Measurements from ENCODE around the gene RAB44. TPM values are rescaled to one million over a fixed set of nuclear protein-coding genes. Genes with fewer than 3 reads are reported as not detected.

Gene RAB44
- total RNA-seq, 1 experiment from 2014 or later: 0.11 TPM

DNA sequence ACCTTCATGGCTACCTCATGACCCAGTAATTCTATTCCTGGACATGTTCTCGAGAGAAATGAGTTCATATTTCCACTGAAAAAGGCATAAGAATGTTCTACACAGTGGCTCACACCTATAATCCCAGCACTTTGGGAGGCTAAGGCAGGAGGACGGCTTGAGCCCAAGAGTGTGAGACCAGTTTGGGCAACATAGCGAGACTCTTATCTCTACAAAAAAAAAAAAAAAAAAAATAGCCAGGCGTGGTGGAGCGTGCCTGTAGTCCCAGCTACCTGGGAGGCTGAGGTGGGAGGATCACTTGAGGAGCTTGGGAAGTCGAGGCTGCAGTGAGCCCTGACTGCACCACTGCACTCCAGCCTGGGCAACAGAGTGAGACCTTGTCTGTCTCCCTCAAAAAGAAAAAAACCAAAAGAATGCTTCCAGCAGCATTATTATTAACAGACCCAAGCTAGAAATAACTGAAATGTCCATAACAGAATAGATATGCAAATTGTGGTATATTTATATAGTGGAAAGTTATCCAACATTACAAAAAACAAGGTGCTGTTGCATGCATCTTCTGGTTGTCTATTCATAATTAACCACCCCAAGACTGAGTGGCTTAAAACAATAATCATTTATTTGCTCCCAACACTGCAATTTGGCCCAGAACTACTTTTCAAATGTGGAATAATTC lies 9.4 kb upstream of the RAB44 start:
- Mint-ChIP-seq H3K27ac (no peak overlapping the region), H3K4me1 (peaks cover 6% of the 10 kb centered on the region; the same call in 1 of the 2 replicates), H3K36me3 (peaks cover 37% of the 10 kb centered on the region), H3K9me3 (peaks cover 7% of the 10 kb centered on the region; the same call in 1 of the 2 replicates), H3K4me3 (no peak overlapping the region), H3K27me3 (ENCODE audit: low read depth) (no peaks in the 10 kb centered on the region)
- ChIA-PET POLR2A (no interaction called here), CTCF (interaction anchor here (1.0 kb wide), 1 partner anchor 331 kb away, joined by 4 read pairs; no protein-coding TSS in a partner anchor)
- no peak for TF ChIP-seq RELA (CRISPR knock-in tag; IDR thresholded peaks at IDR 0.05; ENCODE audit: borderline replicate concordance)
- TF ChIP-seq ZNF416 (CRISPR knock-in tag; IDR thresholded peaks at IDR 0.05): no peak
- TF ChIP-seq, protein P1, sequence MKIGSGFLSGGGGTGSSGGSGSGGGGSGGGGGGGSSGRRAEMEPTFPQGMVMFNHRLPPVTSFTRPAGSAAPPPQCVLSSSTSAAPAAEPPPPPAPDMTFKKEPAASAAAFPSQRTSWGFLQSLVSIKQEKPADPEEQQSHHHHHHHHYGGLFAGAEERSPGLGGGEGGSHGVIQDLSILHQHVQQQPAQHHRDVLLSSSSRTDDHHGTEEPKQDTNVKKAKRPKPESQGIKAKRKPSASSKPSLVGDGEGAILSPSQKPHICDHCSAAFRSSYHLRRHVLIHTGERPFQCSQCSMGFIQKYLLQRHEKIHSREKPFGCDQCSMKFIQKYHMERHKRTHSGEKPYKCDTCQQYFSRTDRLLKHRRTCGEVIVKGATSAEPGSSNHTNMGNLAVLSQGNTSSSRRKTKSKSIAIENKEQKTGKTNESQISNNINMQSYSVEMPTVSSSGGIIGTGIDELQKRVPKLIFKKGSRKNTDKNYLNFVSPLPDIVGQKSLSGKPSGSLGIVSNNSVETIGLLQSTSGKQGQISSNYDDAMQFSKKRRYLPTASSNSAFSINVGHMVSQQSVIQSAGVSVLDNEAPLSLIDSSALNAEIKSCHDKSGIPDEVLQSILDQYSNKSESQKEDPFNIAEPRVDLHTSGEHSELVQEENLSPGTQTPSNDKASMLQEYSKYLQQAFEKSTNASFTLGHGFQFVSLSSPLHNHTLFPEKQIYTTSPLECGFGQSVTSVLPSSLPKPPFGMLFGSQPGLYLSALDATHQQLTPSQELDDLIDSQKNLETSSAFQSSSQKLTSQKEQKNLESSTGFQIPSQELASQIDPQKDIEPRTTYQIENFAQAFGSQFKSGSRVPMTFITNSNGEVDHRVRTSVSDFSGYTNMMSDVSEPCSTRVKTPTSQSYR (CRISPR knock-in tag; IDR thresholded peaks at IDR 0.05): no peak
- TF ChIP-seq NR3C1 (CRISPR knock-in tag; conservative IDR thresholded peaks at IDR 0.05; ENCODE audit: low read depth): no peak
- no peak for TF ChIP-seq STAT6 (CRISPR knock-in tag; conservative IDR thresholded peaks at IDR 0.05; ENCODE audit: low read depth)
- TF ChIP-seq, protein P2, sequence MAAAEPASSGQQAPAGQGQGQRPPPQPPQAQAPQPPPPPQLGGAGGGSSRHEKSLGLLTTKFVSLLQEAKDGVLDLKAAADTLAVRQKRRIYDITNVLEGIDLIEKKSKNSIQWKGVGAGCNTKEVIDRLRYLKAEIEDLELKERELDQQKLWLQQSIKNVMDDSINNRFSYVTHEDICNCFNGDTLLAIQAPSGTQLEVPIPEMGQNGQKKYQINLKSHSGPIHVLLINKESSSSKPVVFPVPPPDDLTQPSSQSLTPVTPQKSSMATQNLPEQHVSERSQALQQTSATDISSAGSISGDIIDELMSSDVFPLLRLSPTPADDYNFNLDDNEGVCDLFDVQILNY (CRISPR knock-in tag; IDR thresholded peaks at IDR 0.05): no peak
- no peak for TF ChIP-seq TEAD4 (CRISPR knock-in tag; IDR thresholded peaks at IDR 0.05)
- TF ChIP-seq FOXK1 (CRISPR knock-in tag; IDR thresholded peaks at IDR 0.05): no peak
- no peak for TF ChIP-seq ZBTB43 (CRISPR knock-in tag; IDR thresholded peaks at IDR 0.05)
- TF ChIP-seq ZNF121 (CRISPR knock-in tag; IDR thresholded peaks at IDR 0.05): no peak
- TF ChIP-seq SOX15 (CRISPR knock-in tag; IDR thresholded peaks at IDR 0.05): no peak
- TF ChIP-seq JUN (CRISPR knock-in tag; IDR thresholded peaks at IDR 0.05): no peak
- TF ChIP-seq TEAD1 (CRISPR knock-in tag; IDR thresholded peaks at IDR 0.05): no peak
- TF ChIP-seq RORB (CRISPR knock-in tag; IDR thresholded peaks at IDR 0.05): no peak
- no peak for ATAC-seq
- DNase-seq (ENCODE audit: low spot score): no peak

DNA sequence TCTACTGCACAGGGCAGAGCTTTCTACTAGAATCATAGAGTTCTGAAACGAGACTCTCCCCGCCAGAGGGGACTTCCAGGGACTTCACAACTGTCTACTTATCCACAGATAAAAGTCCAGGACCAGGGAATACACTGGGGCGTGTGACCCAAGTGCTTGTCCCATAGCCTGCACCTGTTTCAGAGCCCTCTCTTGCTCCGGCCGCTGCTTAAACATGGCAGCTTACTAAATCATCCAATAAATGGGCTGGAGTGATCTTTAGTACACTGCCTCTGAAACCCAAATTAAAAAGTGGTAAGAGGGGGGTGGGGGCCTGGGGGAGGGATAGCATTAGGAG lies 8.9 kb upstream of the RAB44 start:
- no peak for DNase-seq (ENCODE audit: low spot score)

GRCh38 chr6:36691011-36691410 lies 6.6 kb upstream of the RAB44 start:
- no peak overlapping the region for H3K4me3 Mint-ChIP-seq
- H3K27me3 Mint-ChIP-seq (ENCODE audit: low read depth): no peaks in the 10 kb centered on the region
- ChIA-PET POLR2A (no interaction called here), CTCF (interaction anchor here (2.1 kb wide), 1 partner anchor 75 kb away, joined by 6 read pairs; no protein-coding TSS in a partner anchor)
- peaks cover 11% of the 10 kb centered on the region for H3K36me3 Mint-ChIP-seq
- no peak overlapping the region for H3K27ac Mint-ChIP-seq
- H3K9me3 Mint-ChIP-seq: peaks cover 7% of the 10 kb centered on the region; the same call in 1 of the 2 replicates
- no peak for DNase-seq (ENCODE audit: low spot score)
- 0 out of 2 replicates have a peak, but pooled peaks cover 2% of the 10 kb centered on the region for H3K4me1 Mint-ChIP-seq
- ATAC-seq: no peak
- TF ChIP-seq MLX (CRISPR knock-in tag; IDR thresholded peaks at IDR 0.05) (no peak), ESRRA (CRISPR knock-in tag; IDR thresholded peaks at IDR 0.05; ENCODE audit: borderline replicate concordance) (no peak)

More for the DNA sequence above, 8.9 kb upstream of the RAB44 start:
- TF ChIP-seq NR2C2 (CRISPR knock-in tag; IDR thresholded peaks at IDR 0.05) (no peak), GTF2I (CRISPR knock-in tag; conservative IDR thresholded peaks at IDR 0.05) (no peak)
- ChIA-PET CTCF (no interaction called here), POLR2A (no interaction called here)
- Mint-ChIP-seq H3K9me3 (peaks cover 7% of the 10 kb centered on the region; the same call in 1 of the 2 replicates), H3K4me3 (no peak overlapping the region), H3K27me3 (ENCODE audit: low read depth) (no peaks in the 10 kb centered on the region), H3K4me1 (peaks cover 4% of the 10 kb centered on the region; the same call in 1 of the 2 replicates), H3K36me3 (peaks cover 33% of the 10 kb centered on the region), H3K27ac (no peak overlapping the region)
- ATAC-seq: no peak

Data from WTC11 (cell line).